GM19023 (cell line): ENCODE results near the gene TBC1D28.
"Not testable (repeated sequence)": the region's sequence is repeated elsewhere in the genome, so short reads cannot be mapped to it uniquely, and the experiment has no call there.

ENCODE experiments used
- ATAC-seq: cut with Tn5 transposase; IDR thresholded peaks from one replicate; pipeline ENCODE4 v1.9.1; 2021; ENCODE audit warnings: mild to moderate bottlenecking, moderate library complexity; ENCODE audit not compliant: unreplicated experiment

Gene TBC1D28

GRCh38 chr17:18644291-18644690 lies at the start of gene TBC1D28:
TBC1D28 (minus strand) TSS chr17:18644391; CDS start chr17:18641352, 3,039 bp downstream.
- not testable (repeated sequence) for ATAC-seq

- not testable (repeated sequence) for ATAC-seq
Measured at GRCh38 chr17:18682668-18683067, 38.5 kb upstream of the TBC1D28 start.

- peak; percentile 95 for ATAC-seq
Measured at GRCh38 chr17:18681767-18682571, 37.8 kb upstream of the TBC1D28 start, which contains the start of gene FOXO3B. FOXO3B (minus strand) TSS chr17:18682314; CDS start chr17:18681651, 663 bp downstream.

- not testable (repeated sequence) for ATAC-seq
Measured at GRCh38 chr17:18677381-18677780, 33.2 kb upstream of the TBC1D28 start.

- ATAC-seq = not testable (repeated sequence)
Measured at GRCh38 chr17:18676928-18677327, 32.7 kb upstream of the TBC1D28 start.

GRCh38 chr17:18672395-18673227 lies 28.4 kb upstream of the TBC1D28 start:
- ATAC-seq = not testable (repeated sequence)

GRCh38 chr17:18668625-18669024 lies 24.4 kb upstream of the TBC1D28 start:
- ATAC-seq = not testable (repeated sequence)

- not testable (repeated sequence) for ATAC-seq
Measured at GRCh38 chr17:18667535-18667934, 23.3 kb upstream of the TBC1D28 start.

- not testable (repeated sequence) for ATAC-seq
Measured at GRCh38 chr17:18666326-18666725, 22.1 kb upstream of the TBC1D28 start.

- ATAC-seq = not testable (repeated sequence)
Measured at GRCh38 chr17:18661924-18662624, 17.9 kb upstream of the TBC1D28 start.

GRCh38 chr17:18650094-18650493 lies 5.9 kb upstream of the TBC1D28 start:
- ATAC-seq = not testable (repeated sequence)

- not testable (repeated sequence) for ATAC-seq
Measured at GRCh38 chr17:18643124-18643523, 1.1 kb downstream of the TBC1D28 start.

- ATAC-seq = not testable (repeated sequence)
Measured at GRCh38 chr17:18638357-18638756, 5.8 kb downstream of the TBC1D28 start.

GRCh38 chr17:18636237-18636636 lies 8.0 kb downstream of the TBC1D28 start:
- ATAC-seq = not testable (repeated sequence)

GRCh38 chr17:18635773-18636172 lies 8.4 kb downstream of the TBC1D28 start:
- not testable (repeated sequence) for ATAC-seq

GRCh38 chr17:18634550-18635263 lies 9.5 kb downstream of the TBC1D28 start:
- not testable (repeated sequence) for ATAC-seq

GRCh38 chr17:18626152-18626870 lies 17.9 kb downstream of the TBC1D28 start:
- ATAC-seq = no peak

GRCh38 chr17:18625509-18626104 lies 18.6 kb downstream of the TBC1D28 start:
- ATAC-seq = peak; percentile 87

GRCh38 chr17:18624862-18625501 lies 19.2 kb downstream of the TBC1D28 start:
- peak; percentile 27 for ATAC-seq
